Ishikawa (cell line): ENCODE measurements around the gene SLC15A5.

Experiments
- CEBPB ChIP-seq: IDR thresholded peaks from 2 replicates; pipeline ENCODE4 v1.6.1; 2012
- CREB1 ChIP-seq: IDR thresholded peaks from 2 replicates; pipeline ENCODE4 v1.6.1; 2012; ENCODE audit warnings: low read depth
- EGR1 ChIP-seq: IDR thresholded peaks from 2 replicates; pipeline ENCODE4 v1.6.1; 2012
- EP300 ChIP-seq: IDR thresholded peaks from 2 replicates; pipeline ENCODE4 v1.6.1; 2012; ENCODE audit warnings: borderline replicate concordance
- FOXM1 ChIP-seq: IDR thresholded peaks from 2 replicates; pipeline ENCODE4 v1.6.1; 2012; ENCODE audit warnings: low read depth, borderline replicate concordance
- MAX ChIP-seq: IDR thresholded peaks from 2 replicates; pipeline ENCODE4 v1.6.1; 2012
- RAD21 ChIP-seq: IDR thresholded peaks from 2 replicates; pipeline ENCODE4 v1.6.1; 2012; ENCODE audit warnings: low read depth
- TAF1 ChIP-seq: IDR thresholded peaks from 2 replicates; pipeline ENCODE4 v1.6.1; 2012; ENCODE audit warnings: low read depth, mild to moderate bottlenecking
- TCF12 ChIP-seq: IDR thresholded peaks from 2 replicates; pipeline ENCODE4 v1.6.1; 2012; ENCODE audit warnings: low read depth
- TEAD4 ChIP-seq: IDR thresholded peaks from 2 replicates; pipeline ENCODE4 v1.6.1; 2012
- YY1 ChIP-seq: IDR thresholded peaks from 2 replicates; pipeline ENCODE4 v1.6.1; 2012; ENCODE audit warnings: low read depth
- TF ChIP-seq, protein P1 (sequence below): IDR thresholded peaks from 2 replicates; pipeline ENCODE4 v1.6.1; 2012; ENCODE audit warnings: low read depth, mild to moderate bottlenecking
- TF ChIP-seq, protein P2 (sequence below): IDR thresholded peaks from 2 replicates; pipeline ENCODE4 v1.6.1; 2012

- TF ChIP-seq YY1 (no peak), CEBPB (no peak), TEAD4 (no peak), MAX (no peak), EGR1 (no peak), FOXM1 (no peak), TAF1 (no peak), TCF12 (no peak), RAD21 (no peak), EP300 (no peak), CREB1 (no peak)
- TF ChIP-seq, protein P1, sequence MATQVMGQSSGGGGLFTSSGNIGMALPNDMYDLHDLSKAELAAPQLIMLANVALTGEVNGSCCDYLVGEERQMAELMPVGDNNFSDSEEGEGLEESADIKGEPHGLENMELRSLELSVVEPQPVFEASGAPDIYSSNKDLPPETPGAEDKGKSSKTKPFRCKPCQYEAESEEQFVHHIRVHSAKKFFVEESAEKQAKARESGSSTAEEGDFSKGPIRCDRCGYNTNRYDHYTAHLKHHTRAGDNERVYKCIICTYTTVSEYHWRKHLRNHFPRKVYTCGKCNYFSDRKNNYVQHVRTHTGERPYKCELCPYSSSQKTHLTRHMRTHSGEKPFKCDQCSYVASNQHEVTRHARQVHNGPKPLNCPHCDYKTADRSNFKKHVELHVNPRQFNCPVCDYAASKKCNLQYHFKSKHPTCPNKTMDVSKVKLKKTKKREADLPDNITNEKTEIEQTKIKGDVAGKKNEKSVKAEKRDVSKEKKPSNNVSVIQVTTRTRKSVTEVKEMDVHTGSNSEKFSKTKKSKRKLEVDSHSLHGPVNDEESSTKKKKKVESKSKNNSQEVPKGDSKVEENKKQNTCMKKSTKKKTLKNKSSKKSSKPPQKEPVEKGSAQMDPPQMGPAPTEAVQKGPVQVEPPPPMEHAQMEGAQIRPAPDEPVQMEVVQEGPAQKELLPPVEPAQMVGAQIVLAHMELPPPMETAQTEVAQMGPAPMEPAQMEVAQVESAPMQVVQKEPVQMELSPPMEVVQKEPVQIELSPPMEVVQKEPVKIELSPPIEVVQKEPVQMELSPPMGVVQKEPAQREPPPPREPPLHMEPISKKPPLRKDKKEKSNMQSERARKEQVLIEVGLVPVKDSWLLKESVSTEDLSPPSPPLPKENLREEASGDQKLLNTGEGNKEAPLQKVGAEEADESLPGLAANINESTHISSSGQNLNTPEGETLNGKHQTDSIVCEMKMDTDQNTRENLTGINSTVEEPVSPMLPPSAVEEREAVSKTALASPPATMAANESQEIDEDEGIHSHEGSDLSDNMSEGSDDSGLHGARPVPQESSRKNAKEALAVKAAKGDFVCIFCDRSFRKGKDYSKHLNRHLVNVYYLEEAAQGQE, result no peak
- TF ChIP-seq, protein P2, sequence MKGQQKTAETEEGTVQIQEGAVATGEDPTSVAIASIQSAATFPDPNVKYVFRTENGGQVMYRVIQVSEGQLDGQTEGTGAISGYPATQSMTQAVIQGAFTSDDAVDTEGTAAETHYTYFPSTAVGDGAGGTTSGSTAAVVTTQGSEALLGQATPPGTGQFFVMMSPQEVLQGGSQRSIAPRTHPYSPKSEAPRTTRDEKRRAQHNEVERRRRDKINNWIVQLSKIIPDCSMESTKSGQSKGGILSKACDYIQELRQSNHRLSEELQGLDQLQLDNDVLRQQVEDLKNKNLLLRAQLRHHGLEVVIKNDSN, result no peak
Measured at GRCh38 chr12:16148938-16149337, 128.5 kb downstream of the SLC15A5 start.
